Inferior parietal cortex (tissue), 1 donor: ENCODE data around the gene MAMLD1.

Experiments used
- DNase-seq: peaks from one replicate; pipeline ENCODE4 v3.0.0-alpha.2; 2016; ENCODE audit errors: extremely low spot score

The MAMLD1 gene

GRCh38 chrX:150405576-150405975 is 42.5 kb downstream of the MAMLD1 start:
- no peak for DNase-seq

- DNase-seq, result no peak
Measured at GRCh38 chrX:150406596-150406995, 43.5 kb downstream of the MAMLD1 start.

GRCh38 chrX:150408007-150408406 is 44.9 kb downstream of the MAMLD1 start:
- no peak for DNase-seq

GRCh38 chrX:150408561-150408960 is 45.4 kb downstream of the MAMLD1 start:
- DNase-seq, result no peak

- no peak for DNase-seq
Measured at GRCh38 chrX:150409486-150409885, 46.4 kb downstream of the MAMLD1 start.

- DNase-seq, result no peak
Measured at GRCh38 chrX:150409964-150410363, 46.8 kb downstream of the MAMLD1 start.

GRCh38 chrX:150410513-150410912 is 47.4 kb downstream of the MAMLD1 start:
- no peak for DNase-seq

- no peak for DNase-seq
Measured at GRCh38 chrX:150411656-150412055, 48.5 kb downstream of the MAMLD1 start.

- DNase-seq, result no peak
Measured at GRCh38 chrX:150414228-150414627, 51.1 kb downstream of the MAMLD1 start.

GRCh38 chrX:150416469-150416868 is 53.4 kb downstream of the MAMLD1 start:
- no peak for DNase-seq

GRCh38 chrX:150421816-150422215 is 58.7 kb downstream of the MAMLD1 start:
- DNase-seq, result no peak

- no peak for DNase-seq
Measured at GRCh38 chrX:150429594-150429993, 66.5 kb downstream of the MAMLD1 start.

GRCh38 chrX:150436195-150436594 is 73.1 kb downstream of the MAMLD1 start:
- no peak for DNase-seq

GRCh38 chrX:150438165-150438564 is 75.0 kb downstream of the MAMLD1 start:
- DNase-seq, result no peak

GRCh38 chrX:150446151-150446550 is 83.0 kb downstream of the MAMLD1 start:
- no peak for DNase-seq

GRCh38 chrX:150446995-150447394 is 83.9 kb downstream of the MAMLD1 start:
- no peak for DNase-seq

GRCh38 chrX:150449313-150449712 is 86.2 kb downstream of the MAMLD1 start:
- DNase-seq, result no peak

- no peak for DNase-seq
Measured at GRCh38 chrX:150450519-150451177, 87.5 kb downstream of the MAMLD1 start.

GRCh38 chrX:150451953-150452352 is 88.8 kb downstream of the MAMLD1 start:
- DNase-seq, result no peak

GRCh38 chrX:150454083-150454482 is 91.0 kb downstream of the MAMLD1 start:
- no peak for DNase-seq

GRCh38 chrX:150454508-150455214 is 91.5 kb downstream of the MAMLD1 start:
- DNase-seq, result no peak

- peak; percentile 15 for DNase-seq
Measured at GRCh38 chrX:150455215-150455608, 92.1 kb downstream of the MAMLD1 start.

- no peak for DNase-seq
Measured at GRCh38 chrX:150456466-150456865, 93.3 kb downstream of the MAMLD1 start.

- DNase-seq, result no peak
Measured at GRCh38 chrX:150456941-150457340, 93.8 kb downstream of the MAMLD1 start.
